ENCODE results near the gene HLCS. TPM values are rescaled to one million over a fixed set of nuclear protein-coding genes. Genes with fewer than 3 reads are reported as not detected.

Gene HLCS
- total RNA-seq, result 10 to 100 TPM; 12.6 to 19.1 (median 16.0) TPM
- long read RNA-seq, partial matches to known transcripts, result 0 of 3 reads
- long read RNA-seq, other reads (novel, unspliced or antisense), result 3 of 3 reads

DNA sequence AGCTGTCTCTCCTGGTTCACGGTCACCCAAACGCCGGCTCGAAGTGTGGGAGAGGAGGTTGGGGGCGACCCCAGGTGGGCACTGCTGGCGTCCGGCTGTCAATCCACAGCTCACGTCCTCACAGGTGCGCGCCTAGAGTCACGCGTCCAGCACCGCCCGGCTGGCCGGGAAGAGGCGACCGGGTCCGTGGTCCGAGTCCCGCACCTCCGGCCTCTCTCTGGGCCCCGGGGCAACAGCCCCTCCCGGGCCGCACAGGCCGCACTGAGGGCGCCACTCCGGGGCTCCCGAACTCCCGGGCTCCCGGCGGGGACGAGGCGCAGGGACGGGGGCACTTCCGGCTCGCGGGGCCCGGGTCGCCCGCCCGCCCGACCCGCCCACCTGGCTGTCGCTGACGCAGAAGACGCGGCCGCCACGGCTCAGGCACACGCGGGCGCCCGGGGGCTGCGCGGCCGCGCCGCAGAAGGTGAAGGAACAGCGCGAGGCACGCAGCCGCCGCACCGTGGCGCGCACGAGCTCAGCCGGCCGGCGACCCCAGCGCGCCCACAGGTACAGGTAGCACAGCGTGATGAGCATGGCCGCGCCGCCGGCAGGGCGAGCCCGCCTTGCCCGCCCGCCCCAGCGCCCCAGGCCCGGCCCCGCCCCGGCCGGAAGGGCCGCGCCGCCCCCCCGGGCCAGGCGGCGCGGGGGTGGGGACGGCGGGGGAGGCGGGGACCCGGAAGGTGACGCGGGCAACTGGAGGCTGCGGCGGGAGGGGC is at the start of gene HLCS:
Gene HLCS (minus strand): TSS at position 604 of the 755 bp plus-strand sequence. CDS start 31 bp downstream, at position 573.
- ATAC-seq (peak; percentile 85 to 90 (median 86)), DNase-seq (peak; percentile 71 to 78 (median 77))
- Histone ChIP-seq H3K27ac (peak within 1 kb of the TSS; percentile 58 to 73 (median 71)), H3K27me3 (no peaks in the 10 kb centered on the region), H3K9me3 (no peaks in the 10 kb centered on the region), H3K4me3 (peak within 1 kb of the TSS; percentile 59 to 84 (median 76)), H3K4me1 (peaks cover 0 to 6% (median 0%) of the 10 kb centered on the region in 4 donors), H3K36me3 (no peaks in the 10 kb centered on the region)
- intact Hi-C loops (cut with DNase I), result no loop called here
- 0% methylated on average over 9 of the region's 101 CpGs for WGBS (ENCODE audit: insufficient coverage, low coverage, low lambda C conversion rate, missing lambda C conversion rate)
- peak; percentile 60 for TF ChIP-seq POLR2A (IDR thresholded peaks at IDR 0.05)
- TF ChIP-seq, protein P1, sequence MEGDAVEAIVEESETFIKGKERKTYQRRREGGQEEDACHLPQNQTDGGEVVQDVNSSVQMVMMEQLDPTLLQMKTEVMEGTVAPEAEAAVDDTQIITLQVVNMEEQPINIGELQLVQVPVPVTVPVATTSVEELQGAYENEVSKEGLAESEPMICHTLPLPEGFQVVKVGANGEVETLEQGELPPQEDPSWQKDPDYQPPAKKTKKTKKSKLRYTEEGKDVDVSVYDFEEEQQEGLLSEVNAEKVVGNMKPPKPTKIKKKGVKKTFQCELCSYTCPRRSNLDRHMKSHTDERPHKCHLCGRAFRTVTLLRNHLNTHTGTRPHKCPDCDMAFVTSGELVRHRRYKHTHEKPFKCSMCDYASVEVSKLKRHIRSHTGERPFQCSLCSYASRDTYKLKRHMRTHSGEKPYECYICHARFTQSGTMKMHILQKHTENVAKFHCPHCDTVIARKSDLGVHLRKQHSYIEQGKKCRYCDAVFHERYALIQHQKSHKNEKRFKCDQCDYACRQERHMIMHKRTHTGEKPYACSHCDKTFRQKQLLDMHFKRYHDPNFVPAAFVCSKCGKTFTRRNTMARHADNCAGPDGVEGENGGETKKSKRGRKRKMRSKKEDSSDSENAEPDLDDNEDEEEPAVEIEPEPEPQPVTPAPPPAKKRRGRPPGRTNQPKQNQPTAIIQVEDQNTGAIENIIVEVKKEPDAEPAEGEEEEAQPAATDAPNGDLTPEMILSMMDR (IDR thresholded peaks at IDR 0.05), result peak in 1 of 4 donors; percentile 40

DNA sequence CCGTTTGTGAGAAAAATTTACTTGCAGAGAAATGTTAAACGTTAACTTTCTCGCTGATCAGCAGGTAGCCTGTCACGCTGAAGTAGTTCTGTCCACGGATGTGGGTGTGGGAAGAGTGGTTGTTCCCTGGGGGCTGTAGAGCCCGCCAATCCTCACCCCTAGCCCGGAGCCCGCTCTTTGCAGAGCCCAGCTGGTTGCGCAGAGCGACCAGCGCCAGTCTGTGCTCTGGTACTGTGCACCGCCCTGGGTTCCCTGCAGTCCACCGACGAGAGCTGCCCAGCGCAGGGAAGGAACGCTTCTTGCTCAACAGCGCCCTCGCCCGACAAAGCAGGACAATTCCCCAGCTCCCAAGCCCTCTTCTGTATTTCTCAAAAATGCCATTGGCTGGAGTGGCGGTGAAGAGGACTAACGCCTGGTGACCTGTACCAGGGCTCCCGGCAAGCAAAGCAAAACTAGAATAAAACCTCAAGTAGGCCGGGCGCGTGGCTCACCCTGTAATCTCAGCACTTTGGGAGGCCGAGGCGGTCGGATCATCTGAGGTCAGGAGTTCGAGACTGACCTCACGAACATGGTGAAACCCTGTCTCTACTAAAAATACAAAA is 43.4 kb upstream of the HLCS start:
- no peaks in the 10 kb centered on the region for H3K9me3 ChIP-seq
- no peak overlapping the region for H3K27ac ChIP-seq
- H3K36me3 ChIP-seq, result no peaks in the 10 kb centered on the region
- 13% methylated on average over 16 of the region's 30 CpGs for WGBS (ENCODE audit: insufficient coverage, low coverage, low lambda C conversion rate, missing lambda C conversion rate)
- intact Hi-C loops (cut with DNase I), result no loop called here
- TF ChIP-seq, protein P1 (IDR thresholded peaks at IDR 0.05), result peak; percentile 78 to 91 (median 90)
- peak; percentile 28 for TF ChIP-seq POLR2A (IDR thresholded peaks at IDR 0.05)
- peak overlapping the region; percentile 34 to 42 (median 39) for H3K4me3 ChIP-seq
- no peaks in the 10 kb centered on the region for H3K27me3 ChIP-seq
- peaks cover 0 to 11% (median 0%) of the 10 kb centered on the region in 4 donors for H3K4me1 ChIP-seq
- ATAC-seq (peak; percentile 99 to 100 (median 100)), DNase-seq (peak; percentile 92 to 94 (median 93))

DNA sequence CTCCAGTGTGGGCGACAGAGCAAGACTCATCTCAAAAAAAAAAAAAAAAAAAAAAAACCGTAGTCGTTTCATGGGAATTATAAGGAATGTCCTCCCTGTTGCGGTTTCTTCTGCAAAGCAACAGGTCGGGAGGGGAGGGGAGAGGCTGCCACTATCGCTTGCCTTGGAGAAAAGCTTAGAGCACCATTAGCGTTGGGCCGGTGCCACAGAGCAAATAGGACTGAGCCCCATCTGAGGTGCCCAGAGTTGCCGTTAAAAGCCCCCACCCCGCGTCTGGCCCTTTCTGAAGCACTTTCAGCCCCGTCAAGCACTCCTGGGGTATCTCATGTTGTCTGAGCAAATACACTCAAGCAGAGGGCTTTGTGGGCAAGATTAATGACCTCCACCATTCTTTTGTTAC is 42.3 kb upstream of the HLCS start:
- Histone ChIP-seq H3K27ac (no peak overlapping the region), H3K4me3 (no peak overlapping the region), H3K36me3 (no peaks in the 10 kb centered on the region), H3K9me3 (no peaks in the 10 kb centered on the region), H3K27me3 (no peaks in the 10 kb centered on the region), H3K4me1 (peaks cover 0 to 11% (median 0%) of the 10 kb centered on the region in 4 donors)
- ATAC-seq (no peak), DNase-seq (no peak)
- 91% methylated on average over 4 of the region's 12 CpGs for WGBS (ENCODE audit: insufficient coverage, low coverage, low lambda C conversion rate, missing lambda C conversion rate)
- intact Hi-C loops (cut with DNase I), result no loop called here
- TF ChIP-seq POLR2A (IDR thresholded peaks at IDR 0.05), result no peak
- TF ChIP-seq, protein P1 (IDR thresholded peaks at IDR 0.05), result no peak

DNA sequence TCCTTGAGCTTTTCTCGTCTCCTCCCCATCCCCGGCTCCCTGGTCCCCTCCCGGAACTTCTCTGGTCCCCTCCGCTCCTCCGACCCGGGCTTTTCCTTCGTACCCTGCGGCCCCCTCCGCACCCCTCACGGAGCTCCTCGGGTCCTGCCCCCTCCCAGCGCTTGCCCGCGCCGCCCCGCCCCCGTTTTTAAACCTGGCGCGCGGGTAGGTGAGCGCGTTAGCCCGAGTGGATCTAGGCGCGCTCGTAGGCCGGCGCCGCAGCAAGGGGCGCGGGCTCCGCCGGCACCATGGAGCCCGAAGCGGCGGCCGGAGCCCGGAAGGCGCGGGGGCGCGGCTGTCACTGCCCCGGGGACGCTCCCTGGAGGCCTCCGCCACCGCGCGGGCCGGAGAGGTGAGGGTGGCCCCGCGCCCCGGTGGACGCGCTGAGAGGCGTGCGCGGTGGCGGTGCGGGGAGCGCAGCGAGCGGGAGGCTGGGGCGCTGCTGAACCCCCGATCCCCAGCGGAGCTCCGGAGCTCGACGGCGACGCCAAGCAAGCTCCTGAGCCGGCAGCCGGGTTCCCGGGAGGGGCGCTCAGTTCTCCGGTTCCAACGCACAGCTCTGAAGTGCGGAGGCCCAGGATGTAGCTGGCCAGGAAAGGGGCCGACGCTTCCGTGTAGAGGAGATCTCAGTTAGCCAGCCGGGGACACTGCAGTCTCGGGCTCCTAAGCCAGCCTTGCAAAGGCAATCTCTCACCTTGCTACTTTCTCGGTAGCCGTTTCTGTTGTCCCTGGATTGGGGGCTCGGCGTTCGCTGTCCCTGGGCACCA is 40.2 kb upstream of the HLCS start, which contains the start of gene RIPPLY3:
Gene RIPPLY3 (plus strand): TSS at position 217 of the 806 bp plus-strand sequence. CDS start 71 bp downstream, at position 288.
- 3% methylated on average over 28 of the region's 87 CpGs for WGBS (ENCODE audit: insufficient coverage, low coverage, low lambda C conversion rate, missing lambda C conversion rate)
- intact Hi-C loops (cut with DNase I), result no loop called here
- Histone ChIP-seq H3K27ac (no peak within 1 kb of the TSS), H3K4me1 (peaks cover 0 to 11% (median 0%) of the 10 kb centered on the region in 4 donors), H3K27me3 (no peaks in the 10 kb centered on the region), H3K36me3 (no peaks in the 10 kb centered on the region), H3K4me3 (peak within 1 kb of the TSS; percentile 26 to 48 (median 29)), H3K9me3 (no peaks in the 10 kb centered on the region)
- ATAC-seq (no peak), DNase-seq (peak in 1 of 3 donors; percentile 31)
- no peak for TF ChIP-seq POLR2A (IDR thresholded peaks at IDR 0.05)
- TF ChIP-seq, protein P1 (IDR thresholded peaks at IDR 0.05), result no peak

Measured in right lobe of liver (tissue), 6 donors.